ENCODE measurements around the gene SLC6A18.

DNA sequence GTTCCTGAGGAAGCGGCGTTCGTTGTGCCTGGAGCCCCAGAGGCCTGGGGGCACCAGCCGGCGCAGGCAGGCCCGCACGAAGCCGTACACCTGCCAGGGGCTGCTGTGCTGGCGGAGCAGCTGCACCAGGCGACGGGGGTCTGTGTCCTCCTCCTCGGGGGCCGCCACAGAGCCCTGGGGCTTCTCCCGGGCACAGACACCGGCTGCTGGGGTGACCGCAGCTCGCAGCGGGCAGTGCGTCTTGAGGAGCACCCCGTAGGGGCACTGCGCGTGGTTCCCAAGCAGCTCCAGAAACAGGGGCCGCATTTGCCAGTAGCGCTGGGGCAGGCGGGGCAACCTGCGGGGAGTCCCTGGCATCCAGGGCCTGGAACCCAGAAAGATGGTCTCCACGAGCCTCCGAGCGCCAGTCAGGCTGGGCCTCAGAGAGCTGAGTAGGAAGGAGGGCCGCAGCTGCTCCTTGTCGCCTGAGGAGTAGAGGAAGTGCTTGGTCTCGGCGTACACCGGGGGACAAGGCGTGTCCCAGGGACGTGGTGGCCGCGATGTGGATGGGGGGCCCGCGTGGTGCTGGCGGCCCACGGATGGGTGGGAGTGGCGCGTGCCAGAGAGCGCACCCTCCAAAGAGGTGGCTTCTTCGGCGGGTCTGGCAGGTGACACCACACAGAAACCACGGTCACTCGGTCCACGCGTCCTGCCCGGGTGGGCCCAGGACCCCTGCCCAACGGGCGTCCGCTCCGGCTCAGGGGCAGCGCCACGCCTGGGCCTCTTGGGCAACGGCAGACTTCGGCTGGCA, 68.4 kb downstream of the SLC6A18 start:
- TF ChIP-seq POLR2A (IDR thresholded peaks at IDR 0.05; ENCODE audit: low read depth, low read length) (no peak), POLR2AphosphoS5 (IDR thresholded peaks at IDR 0.05; ENCODE audit: low read depth, low read length) (no peak), TAF1 (IDR thresholded peaks at IDR 0.05; ENCODE audit: borderline replicate concordance, low read depth, low read length) (no peak)

All from GM12892 (cell line).